ENCODE measurements around the gene IFT20. TPM values are rescaled to one million over a fixed set of nuclear protein-coding genes. Genes with fewer than 3 reads are reported as not detected.
A peak's percentile ranks its signal among the peaks of the same experiment; 100 is the strongest.

IFT20 gene
- total and polyA plus RNA-seq, 2 of the 13 experiments (the other 11 are each of a cell fraction or from before 2014, with no cell fraction given): 28.0 to 37.8 TPM

DNA sequence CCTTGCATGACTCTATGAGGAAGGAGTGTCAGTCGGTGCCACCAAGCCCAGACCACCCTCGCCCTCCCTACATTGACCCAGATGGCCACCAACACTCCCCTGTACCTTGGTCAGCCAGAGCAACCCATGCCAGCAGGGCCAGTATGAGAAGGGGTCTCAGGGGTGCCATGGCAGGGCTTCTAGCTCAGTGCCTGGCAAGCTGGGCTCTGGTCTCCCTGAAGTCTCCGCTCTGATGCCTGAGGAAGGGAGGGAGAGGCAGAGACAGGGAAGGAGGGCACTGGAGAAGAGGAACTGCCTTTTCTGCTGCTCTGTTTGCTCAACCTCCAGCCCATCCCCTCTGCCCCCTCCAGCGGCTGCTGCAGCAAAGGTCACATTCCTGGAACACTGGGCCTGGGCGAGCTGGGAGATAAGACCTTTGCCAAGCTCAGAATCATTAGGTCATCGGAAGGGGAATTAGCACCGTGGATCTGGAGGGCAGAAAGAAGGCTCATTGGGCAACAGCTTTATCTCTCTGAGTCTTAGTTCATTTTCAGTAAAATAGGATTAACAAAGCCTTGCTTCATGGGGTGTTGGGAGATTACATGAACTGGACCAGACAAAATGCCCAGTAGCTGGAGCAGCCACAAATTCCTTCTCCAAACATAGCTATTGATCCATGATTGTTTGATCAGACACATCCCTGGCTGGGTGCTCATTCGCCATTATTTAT, 34.9 kb upstream of the IFT20 start, which contains the start of gene VTN (continued):
- TF ChIP-seq, protein P1, sequence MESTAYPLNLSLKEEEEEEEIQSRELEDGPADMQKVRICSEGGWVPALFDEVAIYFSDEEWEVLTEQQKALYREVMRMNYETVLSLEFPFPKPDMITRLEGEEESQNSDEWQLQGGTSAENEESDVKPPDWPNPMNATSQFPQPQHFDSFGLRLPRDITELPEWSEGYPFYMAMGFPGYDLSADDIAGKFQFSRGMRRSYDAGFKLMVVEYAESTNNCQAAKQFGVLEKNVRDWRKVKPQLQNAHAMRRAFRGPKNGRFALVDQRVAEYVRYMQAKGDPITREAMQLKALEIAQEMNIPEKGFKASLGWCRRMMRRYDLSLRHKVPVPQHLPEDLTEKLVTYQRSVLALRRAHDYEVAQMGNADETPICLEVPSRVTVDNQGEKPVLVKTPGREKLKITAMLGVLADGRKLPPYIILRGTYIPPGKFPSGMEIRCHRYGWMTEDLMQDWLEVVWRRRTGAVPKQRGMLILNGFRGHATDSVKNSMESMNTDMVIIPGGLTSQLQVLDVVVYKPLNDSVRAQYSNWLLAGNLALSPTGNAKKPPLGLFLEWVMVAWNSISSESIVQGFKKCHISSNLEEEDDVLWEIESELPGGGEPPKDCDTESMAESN (CRISPR knock-in tag; conservative IDR thresholded peaks at IDR 0.05): peak; percentile 90
- TF ChIP-seq ZNF788 (CRISPR knock-in tag; IDR thresholded peaks at IDR 0.05; ENCODE audit: borderline replicate concordance): peak; percentile 86; the same call in 1 of the 2 replicates
- peak; percentile 87 for TF ChIP-seq ETV5 (CRISPR knock-in tag; IDR thresholded peaks at IDR 0.05; ENCODE audit: borderline replicate concordance)
- no peak for TF ChIP-seq ZNF101 (CRISPR knock-in tag; IDR thresholded peaks at IDR 0.05; ENCODE audit: borderline replicate concordance, low read depth)
- TF ChIP-seq ZNF629 (CRISPR knock-in tag; conservative IDR thresholded peaks at IDR 0.05): peak; percentile 17; the same call in 1 of the 2 replicates
- no peak for TF ChIP-seq EED (CRISPR knock-in tag; IDR thresholded peaks at IDR 0.05)
- no peak for TF ChIP-seq SUZ12 (IDR thresholded peaks at IDR 0.05; ENCODE audit: low read depth, low read length)
- TF ChIP-seq RCOR2 (CRISPR knock-in tag; IDR thresholded peaks at IDR 0.05): peak; percentile 69
- TF ChIP-seq, protein P2, sequence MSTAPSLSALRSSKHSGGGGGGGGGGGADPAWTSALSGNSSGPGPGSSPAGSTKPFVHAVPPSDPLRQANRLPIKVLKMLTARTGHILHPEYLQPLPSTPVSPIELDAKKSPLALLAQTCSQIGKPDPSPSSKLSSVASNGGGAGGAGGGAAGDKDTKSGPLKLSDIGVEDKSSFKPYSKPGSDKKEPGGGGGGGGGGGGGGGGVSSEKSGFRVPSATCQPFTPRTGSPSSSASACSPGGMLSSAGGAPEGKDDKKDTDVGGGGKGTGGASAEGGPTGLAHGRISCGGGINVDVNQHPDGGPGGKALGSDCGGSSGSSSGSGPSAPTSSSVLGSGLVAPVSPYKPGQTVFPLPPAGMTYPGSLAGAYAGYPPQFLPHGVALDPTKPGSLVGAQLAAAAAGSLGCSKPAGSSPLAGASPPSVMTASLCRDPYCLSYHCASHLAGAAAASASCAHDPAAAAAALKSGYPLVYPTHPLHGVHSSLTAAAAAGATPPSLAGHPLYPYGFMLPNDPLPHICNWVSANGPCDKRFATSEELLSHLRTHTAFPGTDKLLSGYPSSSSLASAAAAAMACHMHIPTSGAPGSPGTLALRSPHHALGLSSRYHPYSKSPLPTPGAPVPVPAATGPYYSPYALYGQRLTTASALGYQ (CRISPR knock-in tag; IDR thresholded peaks at IDR 0.05): peak; percentile 92
- TF ChIP-seq ZNF317 (CRISPR knock-in tag; IDR thresholded peaks at IDR 0.05): peak; percentile 35; the same call in 1 of the 2 replicates
- TF ChIP-seq, protein P3, sequence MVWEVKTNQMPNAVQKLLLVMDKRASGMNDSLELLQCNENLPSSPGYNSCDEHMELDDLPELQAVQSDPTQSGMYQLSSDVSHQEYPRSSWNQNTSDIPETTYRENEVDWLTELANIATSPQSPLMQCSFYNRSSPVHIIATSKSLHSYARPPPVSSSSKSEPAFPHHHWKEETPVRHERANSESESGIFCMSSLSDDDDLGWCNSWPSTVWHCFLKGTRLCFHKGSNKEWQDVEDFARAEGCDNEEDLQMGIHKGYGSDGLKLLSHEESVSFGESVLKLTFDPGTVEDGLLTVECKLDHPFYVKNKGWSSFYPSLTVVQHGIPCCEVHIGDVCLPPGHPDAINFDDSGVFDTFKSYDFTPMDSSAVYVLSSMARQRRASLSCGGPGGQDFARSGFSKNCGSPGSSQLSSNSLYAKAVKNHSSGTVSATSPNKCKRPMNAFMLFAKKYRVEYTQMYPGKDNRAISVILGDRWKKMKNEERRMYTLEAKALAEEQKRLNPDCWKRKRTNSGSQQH (CRISPR knock-in tag; IDR thresholded peaks at IDR 0.05; ENCODE audit: low read depth): peak; percentile 53; the same call in 1 of the 2 replicates
- 0 out of 2 replicates have a peak, but pooled peaks have one; percentile 45 for TF ChIP-seq BRCA1 (CRISPR knock-in tag; IDR thresholded peaks at IDR 0.05)
- peak; percentile 13; the same call in 1 of the 2 replicates for TF ChIP-seq BHLHE40 (IDR thresholded peaks at IDR 0.05; ENCODE audit: low read length)
- TF ChIP-seq ZNF777 (CRISPR knock-in tag; IDR thresholded peaks at IDR 0.05): peak; percentile 50

Data from HepG2 (cell line).